ENCODE data around the gene CBX5. TPM values are rescaled to one million over a fixed set of nuclear protein-coding genes. Genes with fewer than 3 reads are reported as not detected.

The CBX5 gene
- total and polyA plus RNA-seq, 9 of the 15 experiments (the other 6 are each of a cell fraction or from before 2014, with no cell fraction given): 32.6 to 102 (median 59.2) TPM

- no peak for TF ChIP-seq GABPB2 (CRISPR knock-in tag; conservative IDR thresholded peaks at IDR 0.05)
- TF ChIP-seq YY1 (IDR thresholded peaks at IDR 0.05; ENCODE audit: borderline replicate concordance in 1 of 3, control insufficient read depth in 1 of 3, extremely low read depth in 1 of 3, insufficient read depth in 3 of 3, insufficient read length in 1 of 3, insufficient replicate concordance in 2 of 3, low read depth in 1 of 3, low read length in 2 of 3): no peak
- TF ChIP-seq SRF (CRISPR knock-in tag; IDR thresholded peaks at IDR 0.05): no peak
- TF ChIP-seq MAFG (tag; conservative IDR thresholded peaks at IDR 0.05): no peak
- TF ChIP-seq ATF3 (IDR thresholded peaks at IDR 0.05): no peak
- TF ChIP-seq ATF3 (CRISPR knock-in tag; conservative IDR thresholded peaks at IDR 0.05): no peak
- no peak for TF ChIP-seq PTRF (tag; IDR thresholded peaks at IDR 0.05)
Observed at GRCh38 chr12:54238531-54238930, 41.4 kb downstream of the CBX5 start (continued).

- DNase-seq (ENCODE audit: extremely low read depth in 1 of 4, low spot score in 3 of 4) (no peak), ATAC-seq (no peak), FAIRE-seq (no peak)
- no TSS peak for BruUV-seq (replicated peaks)
- no peak overlapping the region for H3K4me3 ChIP-seq
- ChIA-PET POLR2A (interaction anchor here (0.6 to 1.2 kb wide), 2 partner anchors 54 to 157 kb away, joined by 3 read pairs; no protein-coding TSS in a partner anchor), CTCF (ENCODE audit: low intra/inter-chr PET ratio) (no interaction called here)
- H3K9ac ChIP-seq (ENCODE audit: insufficient read depth in 1 of 2, low read depth in 2 of 2, low read length in 2 of 2): no peak overlapping the region
- in situ Hi-C loops (cut with MboI): no loop called here
- no peak overlapping the region for H3K27ac ChIP-seq (ENCODE audit: extremely low read depth, low read depth, low read length)
- H4K20me1 ChIP-seq (replicated peaks; ENCODE audit: control insufficient read depth, insufficient read depth, low read length): no peaks in the 10 kb centered on the region
- no peaks in the 10 kb centered on the region for H3K9me1 ChIP-seq (ENCODE audit: control insufficient read depth, insufficient read depth, low read length)
- intact Hi-C loops (cut with micrococcal nuclease): no loop called here
- H3K4me2 ChIP-seq (ENCODE audit: insufficient read depth, low read length): no peak overlapping the region
- H3K36me3 ChIP-seq (ENCODE audit: control insufficient read depth, insufficient read depth, low read length): peaks cover 8% of the 10 kb centered on the region; the same call in 1 of the 3 replicates
- WGBS (ENCODE audit: insufficient coverage, low coverage, missing lambda C conversion rate): 92% methylated on average over 2 of the region's 2 CpGs
- H3K4me1 ChIP-seq (replicated peaks in 1 of 2; ENCODE audit: control insufficient read depth in 2 of 2, insufficient read depth in 2 of 2, low read length in 2 of 2): peaks cover 0 to 11% of the 10 kb centered on the region in 2 experiments; a peak in 4 of 5 replicates
- H3K79me2 ChIP-seq (ENCODE audit: control insufficient read depth, insufficient read depth, low read length): no peaks in the 10 kb centered on the region
- H3K27me3 ChIP-seq (ENCODE audit: control insufficient read depth in 2 of 2, insufficient read depth in 2 of 2, low read length in 2 of 2): no peaks in the 10 kb centered on the region
- no peaks in the 10 kb centered on the region for H3K9me3 ChIP-seq (replicated peaks; ENCODE audit: control insufficient read depth, insufficient read depth, low read depth, low read length)
- H2AFZ ChIP-seq (ENCODE audit: low read depth, low read length): no peak overlapping the region
- TF ChIP-seq GTF3C2 (IDR thresholded peaks at IDR 0.05; ENCODE audit: borderline replicate concordance, extremely low read depth, insufficient read length) (no peak), FOXJ2 (tag; IDR thresholded peaks at IDR 0.05) (no peak), ZBED1 (IDR thresholded peaks at IDR 0.05) (no peak)
Observed at GRCh38 chr12:54232790-54233189, 47.1 kb downstream of the CBX5 start.
